OCI-LY1 (cell line): Measurements from ENCODE around the gene MESP1.
"Not testable (repeated sequence)": the region's sequence is repeated elsewhere in the genome, so short reads cannot be mapped to it uniquely, and the experiment has no call there.

Experiments
- CTCF ChIP-seq: fragments of 200-600 bp; sonication (generic), shearing (Covaris generic); IDR thresholded peaks from 2 replicates; pipeline ENCODE4 v1.5.1; 2017; ENCODE audit warnings: mild to moderate bottlenecking, antibody characterized with exemption, low read length, moderate library complexity, mixed read lengths
- EZH2 ChIP-seq: fragments of 200-600 bp; sonication (generic), shearing (Covaris generic); IDR thresholded peaks from 2 replicates; pipeline ENCODE4 v1.8.0; 2017; ENCODE audit warnings: borderline replicate concordance, mixed run types, mild to moderate bottlenecking, antibody characterized with exemption, low read length, moderate library complexity, mixed read lengths

- TF ChIP-seq CTCF, EZH2: not testable (repeated sequence)
Measured at GRCh38 chr15:89788585-89788984, 37.5 kb upstream of the MESP1 start.
